SW480 (cell line): Measurements from ENCODE around the gene HIRA.
"Not testable (repeated sequence)": the region's sequence is repeated elsewhere in the genome, so short reads cannot be mapped to it uniquely, and the experiment has no call there.

Experiments
- DNase-seq: peaks from one replicate; pipeline ENCODE4 v3.0.0-alpha.2; 2016; ENCODE audit warnings: low spot score

HIRA gene

GRCh38 chr22:19440411-19441195 is 9.1 kb upstream of the HIRA start:
- DNase-seq, result no peak

- no peak for DNase-seq
Observed at GRCh38 chr22:19438298-19438697, 6.8 kb upstream of the HIRA start.

- DNase-seq, result not testable (repeated sequence)
Observed at GRCh38 chr22:19436444-19437161, 5.1 kb upstream of the HIRA start.

- no peak for DNase-seq
Observed at GRCh38 chr22:19434829-19435580, 3.5 kb upstream of the HIRA start.

GRCh38 chr22:19434401-19434800 is 2.9 kb upstream of the HIRA start:
- no peak for DNase-seq

GRCh38 chr22:19432133-19432851 is 759 bp upstream of the HIRA start, which contains the start of gene MRPL40:
TSS of gene MRPL40 (plus strand) at chr22:19432545. CDS start at chr22:19432555, 10 bp downstream.
- peak; percentile 91 for DNase-seq

GRCh38 chr22:19430890-19431541 is 517 bp downstream of the HIRA start:
- DNase-seq, result peak; percentile 31

- DNase-seq, result peak; percentile 8
Observed at GRCh38 chr22:19429950-19430889, 1.3 kb downstream of the HIRA start.

GRCh38 chr22:19424186-19424500 is 7.4 kb downstream of the HIRA start:
- no peak for DNase-seq

- no peak for DNase-seq
Observed at GRCh38 chr22:19422440-19423301, 8.9 kb downstream of the HIRA start.

- DNase-seq, result no peak
Observed at GRCh38 chr22:19420321-19420720, 11.2 kb downstream of the HIRA start.

- no peak for DNase-seq
Observed at GRCh38 chr22:19419464-19420178, 11.9 kb downstream of the HIRA start.

GRCh38 chr22:19419086-19419463 is 12.5 kb downstream of the HIRA start:
- no peak for DNase-seq

- no peak for DNase-seq
Observed at GRCh38 chr22:19412923-19413322, 18.6 kb downstream of the HIRA start.

- no peak for DNase-seq
Observed at GRCh38 chr22:19412478-19412877, 19.1 kb downstream of the HIRA start.

GRCh38 chr22:19411690-19412045 is 19.9 kb downstream of the HIRA start:
- no peak for DNase-seq

GRCh38 chr22:19410941-19411689 is 20.4 kb downstream of the HIRA start:
- DNase-seq, result no peak
